Activated T-cell treated with anti-CD3 and anti-CD28 coated beads for 4 hours (primary cell): Measurements from ENCODE around the gene ZKSCAN5.
"Not testable (repeated sequence)": the region's sequence is repeated elsewhere in the genome, so short reads cannot be mapped to it uniquely, and the experiment has no call there.

ENCODE experiments used
- DNase-seq: peaks from one replicate; pipeline ENCODE4 v3.0.0-alpha.2; 2020

ZKSCAN5 gene

DNA sequence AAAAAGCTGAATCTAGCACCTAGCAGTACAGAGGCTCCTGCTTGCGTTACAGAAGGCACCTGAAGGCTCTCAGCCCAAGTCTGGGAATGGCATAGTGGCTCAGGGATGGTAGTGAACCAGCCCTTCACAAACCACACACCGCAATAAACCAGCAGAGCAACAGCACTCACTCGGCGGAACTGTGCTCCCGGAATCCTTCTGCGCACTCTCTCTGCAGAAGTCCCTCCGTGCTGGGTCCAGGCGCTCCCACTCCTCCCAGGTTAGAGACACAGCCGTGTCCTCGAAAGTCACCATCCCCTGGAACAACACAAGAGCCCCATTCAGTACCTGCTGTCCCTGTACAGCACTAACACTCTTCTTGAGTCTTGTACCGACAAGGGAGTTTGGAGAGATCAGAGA is 5.9 kb upstream of the ZKSCAN5 start:
- no peak for DNase-seq

DNA sequence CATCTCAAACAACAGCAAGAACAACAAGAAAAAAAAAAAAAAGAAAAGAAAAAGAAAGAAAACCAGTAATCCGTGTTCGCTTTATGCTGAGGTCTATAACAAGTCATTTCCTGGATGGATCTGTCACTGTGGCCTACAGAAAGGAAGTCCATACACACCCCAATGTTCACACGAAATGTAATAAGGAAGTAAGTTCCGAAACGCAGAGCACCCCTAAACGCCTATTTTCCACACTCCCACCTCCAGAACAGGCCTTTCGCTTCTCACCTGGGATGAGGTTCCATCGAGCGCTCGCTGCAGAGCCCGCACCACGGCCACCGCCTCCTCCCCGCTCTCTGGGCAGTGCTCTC is 5.1 kb upstream of the ZKSCAN5 start:
- DNase-seq: no peak

DNA sequence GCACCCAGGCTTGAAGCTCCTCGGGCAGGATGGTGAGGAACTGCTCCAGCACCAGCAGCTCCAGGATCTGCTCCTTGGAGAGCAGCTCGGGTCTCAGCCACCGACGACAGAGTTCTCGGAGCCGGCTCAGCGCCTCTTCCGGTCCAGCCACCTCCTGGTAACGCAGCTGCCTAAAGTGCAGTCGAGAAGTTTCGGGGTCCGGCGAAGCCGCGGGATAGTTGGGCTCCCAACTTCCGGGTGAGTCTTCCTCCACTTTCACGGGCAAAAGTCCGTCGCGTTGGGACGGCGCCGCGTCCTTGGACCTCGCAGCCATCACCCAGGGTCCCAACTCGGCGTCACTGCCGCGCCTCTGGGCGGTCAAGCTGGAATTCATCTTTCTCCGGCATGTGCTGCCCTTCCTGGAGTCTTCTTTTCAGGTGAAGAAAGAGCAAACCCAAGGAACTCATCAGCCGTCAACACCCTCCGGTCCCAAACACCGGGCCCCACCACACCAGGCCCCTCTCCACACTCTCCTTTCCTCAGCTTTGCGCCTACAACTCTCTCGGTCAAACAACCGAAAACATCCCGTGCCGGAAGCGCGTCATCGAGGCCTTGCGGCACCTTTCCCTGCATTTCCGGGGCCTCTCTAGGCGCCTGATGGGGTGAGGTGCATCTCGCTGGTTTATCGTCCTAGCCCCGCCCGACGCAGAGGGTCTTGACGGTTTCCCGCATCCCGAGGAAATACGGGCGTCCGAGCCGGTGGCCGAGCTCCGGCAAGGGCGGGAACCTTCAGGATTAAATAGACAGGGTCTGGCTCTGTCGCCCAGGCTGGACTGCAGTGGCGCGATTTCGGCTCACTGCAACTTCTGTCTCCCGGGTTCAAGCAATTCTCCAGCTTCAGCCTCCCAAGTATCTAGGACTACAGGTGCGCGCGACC is 4.5 kb upstream of the ZKSCAN5 start, which contains the start of gene ZNF394:
TSS of gene ZNF394 (minus strand) at position 561 of the 916 bp plus-strand sequence. CDS start at position 373, 188 bp downstream.
- peak; percentile 80 for DNase-seq

DNA sequence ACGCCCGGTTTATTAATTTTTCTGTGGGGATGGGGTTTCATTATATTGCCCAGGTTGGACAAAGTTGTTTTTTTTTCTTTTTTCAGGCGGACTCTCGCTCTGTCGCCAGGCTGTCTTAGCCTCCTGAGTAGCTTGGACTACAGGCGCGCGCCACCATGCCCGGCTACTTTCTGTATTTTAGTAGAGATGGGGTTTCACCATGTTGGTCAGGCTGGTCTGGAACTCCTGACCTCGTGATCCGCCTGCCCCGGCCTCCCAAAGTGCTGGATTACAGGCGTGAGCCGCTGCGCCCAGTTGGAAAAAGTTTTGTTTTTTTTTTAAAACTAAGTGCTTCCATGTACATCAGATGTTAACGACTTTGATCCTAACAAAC is 3.8 kb upstream of the ZKSCAN5 start:
- no peak for DNase-seq

DNA sequence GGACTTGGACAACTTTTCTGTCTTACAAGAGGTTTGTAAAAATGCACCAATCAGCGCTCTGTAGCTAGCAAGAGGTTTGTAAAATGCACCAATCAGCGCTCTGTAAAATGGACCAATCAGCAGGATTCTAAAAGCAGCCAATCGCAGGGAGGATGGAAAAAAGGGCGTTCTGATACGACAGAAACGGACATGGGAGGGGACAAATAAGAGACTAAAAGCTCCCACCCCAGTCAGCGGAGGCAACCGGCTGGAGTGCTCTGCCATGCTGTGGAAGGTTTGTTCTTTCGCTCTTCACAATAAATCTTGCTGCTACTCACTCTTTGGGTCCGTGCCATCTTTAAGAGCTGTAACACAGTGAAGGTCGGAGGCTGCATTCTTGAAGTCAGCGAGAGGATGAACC is 3.2 kb upstream of the ZKSCAN5 start:
- not testable (repeated sequence) for DNase-seq

DNA sequence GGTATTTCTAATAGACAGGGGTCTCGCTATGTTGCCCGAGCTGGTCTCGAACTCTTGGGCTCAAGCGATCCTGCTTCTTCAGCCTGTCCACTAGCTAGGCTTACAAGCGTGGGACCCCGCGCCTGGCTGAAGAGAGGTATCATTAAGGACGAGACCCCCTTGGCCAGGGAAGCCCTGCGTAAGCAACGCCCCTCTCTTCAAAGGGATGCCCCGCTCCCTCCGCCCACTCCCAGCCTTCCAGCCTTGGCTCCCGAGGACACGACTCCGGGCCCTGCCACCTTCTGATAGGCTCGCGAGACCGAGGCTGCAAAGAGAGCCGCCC is 220 bp upstream of the ZKSCAN5 start:
- DNase-seq: no peak

DNA sequence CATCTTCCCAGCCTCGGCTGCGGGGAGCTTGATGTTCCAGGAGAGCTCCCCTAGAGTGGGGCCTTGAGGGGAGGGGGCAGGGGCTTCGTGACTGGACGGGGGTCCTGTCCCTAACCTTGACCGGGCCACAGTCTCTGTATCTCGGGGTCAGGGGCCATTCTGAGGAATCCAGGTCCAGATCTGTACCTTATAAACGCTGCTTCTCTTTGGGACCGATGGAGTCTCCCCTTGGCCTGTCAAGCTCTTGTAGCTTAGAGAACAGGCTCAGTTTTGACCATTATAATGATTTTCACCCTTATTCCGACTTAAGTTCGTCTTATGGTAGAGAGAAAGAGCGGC is 831 bp downstream of the ZKSCAN5 start:
- DNase-seq: no peak

DNA sequence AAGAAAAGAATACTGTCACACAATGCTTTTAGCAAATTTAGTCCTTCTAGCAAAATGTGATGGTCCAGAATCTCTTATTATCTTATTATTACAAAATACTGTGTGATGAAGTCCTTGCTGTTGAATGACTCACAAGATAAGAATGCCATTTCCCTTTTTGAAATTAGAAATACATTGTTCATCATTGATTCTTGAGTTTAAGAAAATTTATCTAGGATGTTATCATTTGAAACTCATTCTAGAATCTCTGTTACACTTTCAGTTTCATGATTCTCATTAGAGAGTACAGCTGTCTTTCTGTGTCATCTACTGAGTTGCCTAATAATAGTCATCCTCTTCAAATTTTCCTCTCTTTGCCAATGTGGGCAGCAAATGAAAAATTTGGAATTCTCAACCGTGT is 9.6 kb downstream of the ZKSCAN5 start:
- DNase-seq: no peak

DNA sequence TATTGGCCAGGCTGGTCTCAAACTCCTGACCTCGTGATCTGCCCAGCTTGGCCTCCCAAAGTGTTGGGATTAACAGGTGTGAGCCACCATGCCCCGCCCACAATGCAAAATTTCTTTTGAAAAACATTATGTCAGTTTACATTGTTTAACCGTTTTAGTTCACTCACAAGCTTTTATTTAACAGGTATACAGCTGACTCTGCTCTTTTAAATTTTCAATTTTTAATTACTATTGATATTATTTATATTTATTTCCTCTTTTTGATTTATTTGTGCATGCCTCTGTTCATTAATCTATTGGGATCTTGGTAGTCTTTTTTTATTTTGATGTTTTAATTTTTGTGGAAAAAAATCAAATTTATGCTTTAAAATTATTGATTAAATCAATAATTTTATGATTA is 16.9 kb downstream of the ZKSCAN5 start:
- DNase-seq: no peak

DNA sequence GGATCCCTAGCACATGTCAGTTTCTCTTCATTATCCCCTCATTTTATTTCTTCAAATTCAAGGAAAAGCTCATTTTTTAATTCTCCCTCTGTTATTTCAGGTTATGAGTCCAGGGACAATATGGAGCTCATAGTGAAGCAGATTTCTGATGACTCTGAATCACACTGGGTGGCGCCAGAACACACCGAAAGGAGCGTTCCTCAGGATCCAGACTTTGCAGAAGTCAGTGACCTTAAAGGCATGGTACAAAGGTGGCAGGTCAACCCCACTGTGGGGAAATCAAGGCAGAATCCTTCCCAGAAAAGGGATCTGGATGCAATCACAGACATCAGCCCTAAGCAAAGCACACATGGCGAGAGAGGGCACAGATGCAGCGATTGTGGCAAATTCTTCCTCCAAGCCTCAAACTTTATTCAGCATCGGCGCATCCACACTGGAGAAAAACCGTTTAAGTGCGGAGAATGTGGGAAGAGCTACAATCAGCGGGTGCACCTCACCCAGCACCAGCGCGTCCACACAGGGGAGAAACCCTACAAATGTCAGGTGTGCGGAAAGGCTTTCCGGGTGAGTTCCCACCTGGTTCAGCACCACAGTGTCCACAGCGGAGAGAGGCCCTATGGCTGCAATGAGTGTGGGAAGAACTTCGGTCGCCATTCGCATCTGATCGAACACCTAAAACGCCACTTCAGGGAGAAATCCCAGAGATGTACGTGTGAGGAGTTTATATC is 21.4 kb downstream of the ZKSCAN5 start:
- peak; percentile 14 for DNase-seq

DNA sequence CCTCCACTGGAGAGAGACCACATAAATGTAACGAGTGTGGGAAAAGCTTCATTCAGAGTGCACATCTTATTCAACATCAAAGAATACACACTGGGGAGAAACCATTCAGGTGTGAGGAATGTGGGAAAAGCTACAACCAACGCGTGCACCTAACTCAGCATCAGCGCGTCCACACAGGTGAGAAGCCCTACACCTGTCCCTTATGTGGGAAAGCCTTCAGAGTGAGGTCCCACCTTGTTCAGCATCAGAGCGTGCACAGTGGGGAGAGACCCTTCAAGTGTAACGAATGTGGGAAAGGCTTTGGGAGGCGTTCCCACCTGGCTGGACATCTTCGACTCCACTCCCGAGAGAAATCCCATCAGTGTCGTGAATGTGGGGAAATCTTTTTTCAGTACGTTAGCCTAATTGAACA is 26.9 kb downstream of the ZKSCAN5 start:
- no peak for DNase-seq

DNA sequence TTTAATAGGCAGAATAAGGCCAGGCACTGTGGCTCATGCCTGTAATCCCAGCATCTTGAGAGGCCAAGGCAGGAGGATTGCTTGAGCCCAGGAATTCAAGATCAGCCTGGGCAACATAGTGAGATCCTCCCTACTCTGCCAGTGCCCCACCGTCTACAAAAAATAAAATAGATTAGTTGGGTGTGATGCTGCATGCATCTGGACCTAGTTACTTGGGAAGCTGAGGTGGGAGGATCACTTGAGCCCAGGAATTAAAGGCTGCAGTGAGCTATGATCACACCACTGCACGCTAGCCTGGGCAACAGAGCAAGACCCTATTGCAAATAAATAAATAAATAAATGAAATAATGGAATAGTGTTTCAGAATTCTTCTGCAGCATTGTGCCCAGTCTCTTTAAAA is 31.2 kb downstream of the ZKSCAN5 start:
- no peak for DNase-seq

DNA sequence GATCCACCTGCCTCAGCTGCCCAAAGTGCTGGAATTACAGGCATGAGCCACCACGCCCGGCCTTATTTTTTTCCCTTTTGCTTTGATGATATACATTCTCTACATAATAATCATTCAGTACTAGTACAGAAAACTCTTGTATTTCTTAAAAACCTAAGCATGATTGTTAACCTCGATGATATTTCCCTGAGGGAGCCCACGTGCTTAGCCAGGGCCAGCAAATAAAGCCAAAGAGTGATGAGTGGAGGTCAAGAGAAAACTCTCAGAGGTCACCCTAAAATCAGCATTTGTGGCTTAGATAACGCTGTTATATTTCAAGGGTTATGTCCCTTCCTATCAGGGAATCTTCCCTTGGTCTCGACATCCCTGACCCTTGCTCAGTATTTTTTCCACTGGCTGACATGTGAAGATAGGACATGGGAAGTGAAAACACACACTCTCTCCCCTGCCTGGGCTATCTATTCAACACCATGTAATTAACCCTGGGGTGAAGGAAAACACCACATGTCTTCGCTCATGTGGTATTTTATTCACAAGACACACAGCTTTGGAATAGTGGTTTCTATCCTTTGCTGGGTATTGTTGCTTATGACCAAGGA is 34.9 kb downstream of the ZKSCAN5 start:
- no peak for DNase-seq

DNA sequence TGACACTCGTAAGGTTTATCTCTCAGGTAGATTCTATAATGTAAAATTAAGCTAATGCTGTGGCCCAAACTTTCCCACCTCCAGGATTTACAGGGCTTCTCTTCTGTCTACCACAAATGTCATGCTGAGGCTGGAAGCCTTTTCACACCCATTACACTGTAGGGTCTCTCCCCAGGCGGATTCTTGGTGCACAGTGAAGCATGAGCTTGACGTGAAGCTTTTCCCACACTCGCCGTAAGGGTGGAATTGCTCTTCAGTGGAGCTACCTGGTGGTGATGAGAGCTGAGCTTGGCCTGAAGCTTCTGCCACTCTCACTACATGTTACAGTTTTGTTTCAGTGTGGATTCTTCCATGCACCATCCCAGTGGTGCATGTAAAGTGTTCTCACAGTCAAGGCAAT is 36.1 kb downstream of the ZKSCAN5 start:
- no peak for DNase-seq

DNA sequence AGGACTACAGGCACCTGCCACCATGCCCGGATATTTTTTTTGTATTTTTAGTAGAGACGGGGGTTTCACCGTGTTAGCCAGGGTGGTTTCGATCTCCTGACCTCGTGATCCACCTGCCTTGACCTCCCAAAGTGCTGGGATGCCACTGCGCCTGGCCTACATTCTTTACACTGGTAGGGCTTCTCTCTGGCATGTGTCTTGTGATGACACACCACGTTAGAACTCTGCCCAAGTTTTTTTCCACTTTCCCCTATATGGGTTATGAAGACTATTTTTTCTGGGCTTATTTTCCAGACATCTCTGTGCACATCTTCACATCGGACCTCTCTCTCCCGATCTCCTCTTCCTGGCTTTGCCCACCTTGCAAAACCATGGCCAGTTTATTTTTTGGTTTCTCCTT is 36.8 kb downstream of the ZKSCAN5 start:
- no peak for DNase-seq

DNA sequence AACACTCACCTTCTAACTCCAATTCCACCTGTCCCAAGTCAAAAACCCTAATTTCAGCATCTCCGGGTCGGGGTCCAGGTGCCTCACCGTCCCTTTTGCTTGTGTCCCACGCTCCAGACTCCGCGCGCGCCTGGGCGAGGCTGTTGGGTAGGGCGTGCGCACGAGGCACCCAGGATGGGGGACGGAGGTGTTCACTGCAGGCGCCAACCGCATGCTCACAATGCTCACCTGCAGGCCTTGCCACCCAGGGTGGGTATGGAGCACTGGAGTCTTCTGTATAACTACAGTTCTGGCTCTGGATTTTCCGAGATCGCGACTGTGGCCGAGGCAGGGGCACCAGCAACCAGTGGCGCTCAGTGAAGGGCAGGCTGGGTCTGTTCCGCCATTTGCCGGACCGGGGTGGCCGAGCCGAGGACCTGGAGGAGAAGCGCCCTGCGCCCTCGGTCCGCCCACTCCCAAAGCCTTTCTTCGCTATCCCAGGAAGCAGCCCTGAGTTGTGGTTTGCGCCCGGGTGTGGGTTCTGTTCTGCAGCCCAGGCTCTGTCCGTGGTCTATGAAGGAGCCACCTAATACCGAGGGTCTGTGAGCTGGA is 38.7 kb downstream of the ZKSCAN5 start:
- no peak for DNase-seq

DNA sequence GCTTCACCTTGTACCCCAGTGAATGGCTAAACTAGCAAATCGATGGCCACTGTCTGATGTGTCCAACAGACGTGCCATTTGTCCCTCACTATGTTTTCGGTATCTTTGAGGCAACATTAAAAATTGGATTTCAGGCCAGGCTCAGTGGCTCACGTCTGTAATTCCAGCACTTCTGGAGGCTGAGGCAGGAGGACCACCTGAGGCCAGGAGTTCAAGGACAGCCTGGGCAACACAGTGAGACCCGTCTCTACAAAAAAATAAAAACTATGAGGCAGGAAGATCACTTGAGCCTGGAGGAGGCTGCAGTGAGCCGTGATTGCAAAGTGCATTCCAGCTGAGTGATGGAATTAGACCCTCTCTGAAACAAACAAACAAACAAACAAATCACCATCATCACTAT is 39.5 kb downstream of the ZKSCAN5 start:
- DNase-seq: no peak

DNA sequence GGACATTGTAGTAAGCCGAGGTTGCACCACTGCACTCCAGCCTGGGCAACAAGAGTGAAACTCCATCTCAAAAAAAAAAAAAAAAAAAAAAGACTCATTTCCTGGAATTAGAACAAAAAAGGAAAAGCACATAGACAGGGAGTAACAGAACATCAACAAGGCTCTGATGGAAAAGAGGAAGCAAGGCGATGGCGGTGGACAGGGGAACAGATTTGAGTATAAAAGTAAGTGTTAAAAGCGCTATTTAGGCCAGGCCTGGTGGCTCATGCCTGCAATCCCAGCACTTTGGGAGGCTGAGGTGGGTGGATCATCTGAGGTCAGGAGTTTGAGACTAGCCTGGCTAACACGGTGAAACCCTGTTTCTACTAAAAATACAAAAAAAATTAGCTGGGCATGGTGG is 40.8 kb downstream of the ZKSCAN5 start:
- DNase-seq: not testable (repeated sequence)

DNA sequence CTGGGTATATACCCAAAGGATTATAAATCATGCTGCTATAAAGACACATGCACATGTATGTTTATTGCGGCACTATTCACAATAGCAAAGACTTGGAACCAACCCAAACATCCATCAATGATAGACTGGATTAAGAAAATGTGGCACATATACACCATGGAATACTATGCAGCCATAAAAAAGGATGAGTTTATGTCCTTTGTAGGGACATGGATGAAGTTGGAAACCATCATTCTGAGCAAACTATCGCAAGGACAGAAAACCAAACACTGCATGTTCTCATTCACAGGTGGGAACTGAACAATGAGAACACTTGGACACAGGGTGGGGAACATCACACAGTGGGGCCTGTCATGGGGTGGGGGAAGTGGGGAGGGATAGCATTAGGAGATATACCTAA is 45.1 kb downstream of the ZKSCAN5 start:
- not testable (repeated sequence) for DNase-seq

DNA sequence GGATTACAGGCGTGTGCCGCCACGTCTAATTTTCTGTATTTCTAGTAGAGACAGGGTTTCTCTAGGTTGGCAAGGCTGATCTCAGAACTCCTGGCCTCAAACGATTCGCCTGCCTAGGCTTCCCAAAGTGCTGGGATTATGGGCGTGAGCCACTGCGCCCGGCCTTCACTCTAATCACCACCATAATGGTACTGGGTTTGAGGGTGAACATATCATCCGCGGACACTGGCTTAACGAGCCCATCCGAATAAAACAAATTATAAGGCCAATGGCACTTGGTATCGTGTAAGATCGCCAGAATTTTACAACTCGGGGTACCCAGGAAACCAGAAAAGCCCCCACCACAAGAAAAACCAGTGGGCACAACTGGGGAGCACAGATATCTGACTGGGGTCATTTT is 46.9 kb downstream of the ZKSCAN5 start:
- no peak for DNase-seq

DNA sequence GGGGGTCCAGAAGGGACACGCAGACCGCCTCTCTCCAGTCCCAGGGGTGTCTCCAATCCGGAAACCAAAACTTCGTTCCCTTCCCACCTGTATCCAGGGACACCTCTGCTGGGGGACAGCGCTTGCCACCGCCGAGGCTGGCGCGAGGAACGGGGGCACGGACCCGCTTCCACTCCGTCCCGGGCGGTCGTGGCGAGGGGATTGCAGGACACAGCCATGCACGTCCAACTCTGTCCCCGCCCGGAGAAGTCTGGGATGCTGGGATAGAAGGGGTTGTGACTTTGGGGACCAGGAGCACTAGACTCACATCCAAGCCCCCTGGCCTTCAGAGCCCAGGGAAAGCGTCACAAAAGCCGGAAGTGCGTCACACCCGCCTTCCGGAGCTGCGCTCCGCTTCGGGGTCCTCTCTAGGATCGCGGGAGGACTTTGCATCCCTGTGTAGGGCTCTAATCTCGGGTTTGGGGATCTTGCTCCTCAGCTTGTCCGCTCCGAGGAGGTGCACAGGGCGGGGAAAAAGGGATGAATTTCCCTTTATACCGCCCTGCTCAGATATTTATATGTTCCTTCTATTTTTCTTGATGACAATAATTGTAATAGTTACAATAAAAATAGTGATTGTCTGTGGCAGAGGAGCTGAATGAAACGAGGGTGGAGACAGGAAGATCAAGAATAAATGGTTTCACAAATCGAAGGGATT is 47.5 kb downstream of the ZKSCAN5 start, which contains the start of gene FAM200A:
TSS of gene FAM200A (minus strand) at position 348 of the 697 bp plus-strand sequence. CDS start 3,707 bp downstream, outside the sequence.
- DNase-seq: peak; percentile 77

DNA sequence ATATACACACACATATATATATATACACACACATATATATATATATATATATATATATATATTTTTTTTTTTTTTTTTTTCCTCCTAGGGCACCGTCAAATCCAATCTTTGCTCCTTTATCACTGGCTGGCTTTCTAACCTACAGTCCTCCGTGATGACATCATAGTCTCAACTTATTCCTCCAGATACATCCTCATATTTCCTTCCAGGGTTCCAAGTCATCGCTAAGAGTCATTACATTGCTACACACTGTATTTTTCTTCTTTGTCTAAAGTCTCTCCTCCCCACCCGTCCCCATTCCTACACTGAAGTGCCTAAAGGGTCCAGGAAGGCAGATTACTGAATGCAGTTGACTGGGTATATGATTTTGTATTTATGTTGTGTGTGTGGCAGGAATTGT is 48.6 kb downstream of the ZKSCAN5 start:
- no peak for DNase-seq

DNA sequence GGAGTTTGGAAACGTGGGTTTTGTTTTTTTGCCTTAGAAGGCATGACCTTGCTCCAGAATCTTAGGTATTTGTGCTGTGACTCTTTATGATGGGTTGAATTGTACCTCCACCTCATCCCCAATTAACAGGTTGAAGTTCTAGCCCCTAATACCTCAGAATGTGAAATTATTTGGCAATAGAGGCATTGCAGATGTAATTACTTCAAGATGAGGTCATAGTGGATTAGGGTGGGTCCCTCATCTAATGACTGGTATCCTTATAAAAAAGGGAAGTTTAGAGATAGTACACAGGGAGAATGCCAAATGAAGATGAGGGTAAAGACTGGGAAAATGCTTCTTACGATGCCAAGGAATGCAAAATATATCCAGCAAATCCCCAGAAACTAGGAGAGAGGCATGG is 50.5 kb downstream of the ZKSCAN5 start:
- DNase-seq: no peak
